ENCODE measurements around the gene UBE2C.
A peak's percentile ranks its signal among the peaks of the same experiment; 100 is the strongest.

- TF ChIP-seq POLR2A (IDR thresholded peaks at IDR 0.05) (no peak), CTCF (IDR thresholded peaks at IDR 0.05) (peak; percentile 61 to 78 (median 64))
These were observed 13.4 kb upstream of the UBE2C start for GRCh38 chr20:45798935-45799642.
